GM12878 (cell line): ENCODE results near the gene CHRNE. TPM values are rescaled to one million over a fixed set of nuclear protein-coding genes. Genes with fewer than 3 reads are reported as not detected.

Source experiments
- CHD1 ChIP-seq: IDR thresholded peaks from 2 replicates; pipeline ENCODE4 v1.6.1; 2012; ENCODE audit warnings: low read depth, low read length, improper control_type of control experiment
- CHD2 ChIP-seq: IDR thresholded peaks from 2 replicates; pipeline ENCODE4 v1.6.1; 2011; ENCODE audit warnings: low read depth, low read length, improper control_type of control experiment, borderline replicate concordance
- CREB1 ChIP-seq: IDR thresholded peaks from 2 replicates; pipeline ENCODE4 v1.6.1; 2012; ENCODE audit warnings: low read depth, mild to moderate bottlenecking, inconsistent platforms
- ESRRA ChIP-seq: IDR thresholded peaks from 2 replicates; pipeline ENCODE4 v1.6.1; 2012; ENCODE audit warnings: mild to moderate bottlenecking, low read length, improper control_type of control experiment
- EZH2 ChIP-seq: IDR thresholded peaks from 2 replicates; pipeline ENCODE4 v1.6.1; 2012; ENCODE audit warnings: low read depth, mild to moderate bottlenecking, control low read depth, inconsistent platforms, low read length, borderline replicate concordance; ENCODE audit not compliant: control insufficient read depth
- GABPA ChIP-seq: IDR thresholded peaks from 2 replicates; pipeline ENCODE4 v1.6.1; 2014; ENCODE audit warnings: antibody characterized with exemption, low read depth, mild to moderate bottlenecking, inconsistent platforms
- IKZF1 ChIP-seq: fragments of 450-650 bp; conservative IDR thresholded peaks from 2 replicates; pipeline ENCODE4 v1.6.1; 2017; ENCODE audit warnings: antibody characterized with exemption, mild to moderate bottlenecking
- IRF4 ChIP-seq: IDR thresholded peaks from 2 replicates; pipeline ENCODE4 v1.6.1; 2011; ENCODE audit warnings: low read depth, low read length
- JUND ChIP-seq: IDR thresholded peaks from 2 replicates; pipeline ENCODE4 v1.6.1; 2012; ENCODE audit warnings: low read depth, mild to moderate bottlenecking, low read length, improper control_type of control experiment, moderate library complexity
- POU2F2 ChIP-seq: IDR thresholded peaks from 3 replicates; pipeline ENCODE4 v1.6.1; 2011; ENCODE audit warnings: low read depth, mild to moderate bottlenecking, low read length, borderline replicate concordance
- RAD51 ChIP-seq: fragments of 450-650 bp; IDR thresholded peaks from 2 replicates; pipeline ENCODE4 v1.6.1; 2016; ENCODE audit warnings: moderate library complexity, mild to moderate bottlenecking, inconsistent platforms
- RELA ChIP-seq: fragments of 450-650 bp; IDR thresholded peaks from 2 replicates; pipeline ENCODE4 v1.8.0; 2014; ENCODE audit warnings: borderline replicate concordance; ENCODE audit not compliant: partially characterized antibody
- SRF ChIP-seq, 2 experiments: IDR thresholded peaks; 2 replicates each; pipeline ENCODE4 v1.6.1; 2011; ENCODE audit warnings: low read depth in 2 of 2, low read length in 2 of 2, mild to moderate bottlenecking in 1 of 2, moderate library complexity in 1 of 2
- SUPT20H ChIP-seq: IDR thresholded peaks from 2 replicates; pipeline ENCODE4 v1.6.1; 2011; ENCODE audit warnings: low read depth, mild to moderate bottlenecking, low read length, moderate library complexity, borderline replicate concordance; ENCODE audit not compliant: control insufficient read depth
- TAF1 ChIP-seq: IDR thresholded peaks from 2 replicates; pipeline ENCODE4 v1.6.1; 2011; ENCODE audit warnings: mild to moderate bottlenecking, low read depth, low read length, borderline replicate concordance
- TBL1XR1 ChIP-seq: IDR thresholded peaks from 2 replicates; pipeline ENCODE4 v1.6.1; 2012; ENCODE audit warnings: low read depth, low read length, improper control_type of control experiment
- WRNIP1 ChIP-seq: IDR thresholded peaks from 2 replicates; pipeline ENCODE4 v1.6.1; 2011; ENCODE audit warnings: low read depth, low read length, improper control_type of control experiment, borderline replicate concordance
- ZBED1 ChIP-seq: IDR thresholded peaks from 2 replicates; pipeline ENCODE4 v1.6.1; 2016; ENCODE audit warnings: borderline replicate concordance
- ZNF274 ChIP-seq: IDR thresholded peaks from one replicate; pipeline ENCODE4 v1.8.0; 2011; ENCODE audit not compliant: insufficient read length, insufficient read depth
- ZNF622 ChIP-seq: fragments of 450-650 bp; IDR thresholded peaks from 2 replicates; pipeline ENCODE4 v1.6.1; 2017; ENCODE audit warnings: mild to moderate bottlenecking, inconsistent platforms
- polyA plus RNA-seq, 11 experiments: library from polyadenylated mRNA; depleted of rRNA in 4 of 11; unstranded in 6 of 11; stranded (reverse) in 5 of 11; fragments of >200 nt; fragmentation: Nextera tagmentation in 4 of 11; fragmentation: Illumina TruSeq in 1 of 11; extraction: Ambion mirVana in 4 of 11; extraction: Trizol in 1 of 11; gene quantifications; 1 replicate in 1 of 11; 2 replicates in 10 of 11; pipeline versions ENCODE4 v1.2.1 to v1.2.3, GENCODE V29; 2011 to 2016; ENCODE audit warnings: inconsistent platforms in 2 of 11, missing spikeins in 2 of 11, low read depth in 1 of 11
- total RNA-seq, 4 experiments: library from RNA; depleted of rRNA in 3 of 4; stranded (reverse); fragments of >200 nt in 3 of 4; fragmentation: Illumina TruSeq in 1 of 4; extraction: Trizol in 1 of 4; gene quantifications; 2 replicates each; pipeline versions ENCODE4 v1.2.1 to v1.2.3, GENCODE V29; 2013 to 2021
- TF ChIP-seq, protein P1 (sequence below): fragments of 450-650 bp; IDR thresholded peaks from 2 replicates; pipeline ENCODE4 v1.6.1; 2017; ENCODE audit warnings: low read depth, mild to moderate bottlenecking, moderate library complexity
- TF ChIP-seq, protein P2 (sequence below): fragments of 450-650 bp; IDR thresholded peaks from 2 replicates; pipeline ENCODE4 v1.6.1; 2016; ENCODE audit warnings: mild to moderate bottlenecking
- TF ChIP-seq, protein P3 (sequence below): fragments of 450-650 bp; IDR thresholded peaks from 2 replicates; pipeline ENCODE4 v1.6.1; 2018; ENCODE audit warnings: borderline replicate concordance, mild to moderate bottlenecking; ENCODE audit not compliant: partially characterized antibody
- TF ChIP-seq, protein P4 (sequence below): IDR thresholded peaks from 2 replicates; pipeline ENCODE4 v1.6.1; 2012; ENCODE audit warnings: low read depth, low read length, improper control_type of control experiment
- TF ChIP-seq, protein P5 (sequence below): fragments of 450-650 bp; IDR thresholded peaks from 2 replicates; pipeline ENCODE4 v1.6.1; 2014; ENCODE audit warnings: mild to moderate bottlenecking

CHRNE gene
- total and polyA plus RNA-seq, 10 of the 15 experiments (the other 5 are each of a cell fraction or from before 2014, with no cell fraction given), result 0.05 to 0.11 (median 0.08) TPM; not detected in 6

DNA sequence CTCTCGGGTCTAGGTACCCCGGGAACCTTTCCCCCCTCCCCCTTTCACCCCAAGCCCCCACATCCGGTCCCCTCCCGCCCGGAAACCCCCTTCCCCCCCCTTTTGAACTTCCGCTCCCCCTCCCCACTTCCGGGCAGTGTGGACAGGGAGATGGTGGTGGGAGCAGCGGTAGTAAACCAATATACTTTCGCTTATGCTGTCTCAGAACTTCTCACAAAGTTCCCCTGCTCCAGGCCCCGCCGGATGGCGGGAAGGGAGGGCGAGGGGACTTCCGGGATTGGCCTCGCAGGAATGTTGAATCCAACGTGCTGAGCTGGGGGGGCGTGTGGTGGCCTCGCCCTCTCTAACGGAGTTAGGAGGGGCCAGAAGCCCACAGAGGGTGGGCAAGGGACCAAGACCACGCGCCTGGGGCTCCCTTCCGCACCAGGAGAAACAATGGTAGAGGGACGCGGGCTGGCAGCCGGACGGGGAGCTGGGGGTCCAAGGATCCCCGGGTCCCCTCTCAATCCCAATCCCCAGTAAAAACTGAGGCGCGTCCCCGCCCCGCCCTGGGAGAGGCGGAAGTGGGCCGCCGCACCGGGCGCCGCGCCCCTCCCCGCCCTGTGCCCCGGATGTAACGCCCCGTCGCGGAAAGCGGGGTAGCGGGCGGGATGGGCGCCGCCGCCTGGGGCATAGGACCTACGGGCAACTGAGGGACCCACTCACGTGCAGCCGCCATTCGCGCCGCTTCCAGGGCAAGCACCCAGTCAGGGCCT, 44.7 kb upstream of the CHRNE start (continued):
- TF ChIP-seq TAF1 (peak; percentile 76), ZNF622 (no peak), CHD2 (0 out of 2 replicates have a peak, but pooled peaks have one; percentile 11), RELA (peak; percentile 70), POU2F2 (peak; percentile 43; the same call in 1 of the 3 replicates), IKZF1 (peak; percentile 80), EZH2 (no peak), ZBED1 (peak; percentile 12; the same call in 1 of the 2 replicates), RAD51 (no peak), SRF (IDR thresholded peaks at IDR 0.05; ENCODE audit: low read depth in 2 of 2, low read length in 2 of 2) (no peak), ESRRA (no peak), GABPA (no peak), CHD1 (no peak), TBL1XR1 (no peak; the same call in 1 of the 2 replicates), SUPT20H (no peak), CREB1 (no peak), IRF4 (0 out of 2 replicates have a peak, but pooled peaks have one; percentile 18), JUND (no peak), WRNIP1 (no peak), ZNF274 (no peak)
- TF ChIP-seq, protein P1, sequence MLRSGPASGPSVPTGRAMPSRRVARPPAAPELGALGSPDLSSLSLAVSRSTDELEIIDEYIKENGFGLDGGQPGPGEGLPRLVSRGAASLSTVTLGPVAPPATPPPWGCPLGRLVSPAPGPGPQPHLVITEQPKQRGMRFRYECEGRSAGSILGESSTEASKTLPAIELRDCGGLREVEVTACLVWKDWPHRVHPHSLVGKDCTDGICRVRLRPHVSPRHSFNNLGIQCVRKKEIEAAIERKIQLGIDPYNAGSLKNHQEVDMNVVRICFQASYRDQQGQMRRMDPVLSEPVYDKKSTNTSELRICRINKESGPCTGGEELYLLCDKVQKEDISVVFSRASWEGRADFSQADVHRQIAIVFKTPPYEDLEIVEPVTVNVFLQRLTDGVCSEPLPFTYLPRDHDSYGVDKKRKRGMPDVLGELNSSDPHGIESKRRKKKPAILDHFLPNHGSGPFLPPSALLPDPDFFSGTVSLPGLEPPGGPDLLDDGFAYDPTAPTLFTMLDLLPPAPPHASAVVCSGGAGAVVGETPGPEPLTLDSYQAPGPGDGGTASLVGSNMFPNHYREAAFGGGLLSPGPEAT, result peak; percentile 43
- TF ChIP-seq, protein P2, sequence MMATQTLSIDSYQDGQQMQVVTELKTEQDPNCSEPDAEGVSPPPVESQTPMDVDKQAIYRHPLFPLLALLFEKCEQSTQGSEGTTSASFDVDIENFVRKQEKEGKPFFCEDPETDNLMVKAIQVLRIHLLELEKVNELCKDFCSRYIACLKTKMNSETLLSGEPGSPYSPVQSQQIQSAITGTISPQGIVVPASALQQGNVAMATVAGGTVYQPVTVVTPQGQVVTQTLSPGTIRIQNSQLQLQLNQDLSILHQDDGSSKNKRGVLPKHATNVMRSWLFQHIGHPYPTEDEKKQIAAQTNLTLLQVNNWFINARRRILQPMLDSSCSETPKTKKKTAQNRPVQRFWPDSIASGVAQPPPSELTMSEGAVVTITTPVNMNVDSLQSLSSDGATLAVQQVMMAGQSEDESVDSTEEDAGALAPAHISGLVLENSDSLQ, result peak; percentile 19; the same call in 1 of the 2 replicates
- TF ChIP-seq, protein P3, sequence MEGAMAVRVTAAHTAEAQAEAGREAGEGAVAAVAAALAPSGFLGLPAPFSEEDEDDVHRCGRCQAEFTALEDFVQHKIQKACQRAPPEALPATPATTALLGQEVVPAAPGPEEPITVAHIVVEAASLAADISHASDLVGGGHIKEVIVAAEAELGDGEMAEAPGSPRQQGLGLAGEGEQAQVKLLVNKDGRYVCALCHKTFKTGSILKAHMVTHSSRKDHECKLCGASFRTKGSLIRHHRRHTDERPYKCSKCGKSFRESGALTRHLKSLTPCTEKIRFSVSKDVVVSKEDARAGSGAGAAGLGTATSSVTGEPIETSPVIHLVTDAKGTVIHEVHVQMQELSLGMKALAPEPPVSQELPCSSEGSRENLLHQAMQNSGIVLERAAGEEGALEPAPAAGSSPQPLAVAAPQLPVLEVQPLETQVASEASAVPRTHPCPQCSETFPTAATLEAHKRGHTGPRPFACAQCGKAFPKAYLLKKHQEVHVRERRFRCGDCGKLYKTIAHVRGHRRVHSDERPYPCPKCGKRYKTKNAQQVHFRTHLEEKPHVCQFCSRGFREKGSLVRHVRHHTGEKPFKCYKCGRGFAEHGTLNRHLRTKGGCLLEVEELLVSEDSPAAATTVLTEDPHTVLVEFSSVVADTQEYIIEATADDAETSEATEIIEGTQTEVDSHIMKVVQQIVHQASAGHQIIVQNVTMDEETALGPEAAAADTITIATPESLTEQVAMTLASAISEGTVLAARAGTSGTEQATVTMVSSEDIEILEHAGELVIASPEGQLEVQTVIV, result peak; percentile 32
- TF ChIP-seq, protein P4, sequence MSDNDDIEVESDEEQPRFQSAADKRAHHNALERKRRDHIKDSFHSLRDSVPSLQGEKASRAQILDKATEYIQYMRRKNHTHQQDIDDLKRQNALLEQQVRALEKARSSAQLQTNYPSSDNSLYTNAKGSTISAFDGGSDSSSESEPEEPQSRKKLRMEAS, result 0 out of 2 replicates have a peak, but pooled peaks have one; percentile 26
- TF ChIP-seq, protein P5, sequence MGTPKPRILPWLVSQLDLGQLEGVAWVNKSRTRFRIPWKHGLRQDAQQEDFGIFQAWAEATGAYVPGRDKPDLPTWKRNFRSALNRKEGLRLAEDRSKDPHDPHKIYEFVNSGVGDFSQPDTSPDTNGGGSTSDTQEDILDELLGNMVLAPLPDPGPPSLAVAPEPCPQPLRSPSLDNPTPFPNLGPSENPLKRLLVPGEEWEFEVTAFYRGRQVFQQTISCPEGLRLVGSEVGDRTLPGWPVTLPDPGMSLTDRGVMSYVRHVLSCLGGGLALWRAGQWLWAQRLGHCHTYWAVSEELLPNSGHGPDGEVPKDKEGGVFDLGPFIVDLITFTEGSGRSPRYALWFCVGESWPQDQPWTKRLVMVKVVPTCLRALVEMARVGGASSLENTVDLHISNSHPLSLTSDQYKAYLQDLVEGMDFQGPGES, result no peak
